Measurements from ENCODE around the gene GET3.
"Not testable (repeated sequence)": the region's sequence is repeated elsewhere in the genome, so short reads cannot be mapped to it uniquely, and the experiment has no call there.

Gene GET3

GRCh38 chr19:12736995-12737834 lies at the start of gene GET3:
TSS of gene GET3 (plus strand) at chr19:12737497. CDS start at chr19:12737506, 9 bp downstream.
- DNase-seq: peak; percentile 54 to 98 (median 90)

GRCh38 chr19:12689012-12689411 lies 48.3 kb upstream of the GET3 start:
- no peak for DNase-seq

- DNase-seq: no peak
These were observed 47.6 kb upstream of the GET3 start for GRCh38 chr19:12689581-12690216.

GRCh38 chr19:12692960-12693359 lies 44.3 kb upstream of the GET3 start:
- DNase-seq: no peak

GRCh38 chr19:12694641-12695040 lies 42.7 kb upstream of the GET3 start:
- DNase-seq: no peak

- DNase-seq: no peak
These were observed 42.2 kb upstream of the GET3 start for GRCh38 chr19:12695096-12695495.

GRCh38 chr19:12695514-12695913 lies 41.8 kb upstream of the GET3 start:
- DNase-seq: no peak

- DNase-seq: no peak
These were observed 41.3 kb upstream of the GET3 start for GRCh38 chr19:12695997-12696365.

- DNase-seq: peak; percentile 72 to 100 (median 92)
These were observed 40.6 kb upstream of the GET3 start, which contains the start of gene FBXW9 for GRCh38 chr19:12696366-12697335. TSS of gene FBXW9 (minus strand) at chr19:12696631. CDS start at chr19:12696581, 50 bp downstream.

GRCh38 chr19:12697425-12697824 lies 39.9 kb upstream of the GET3 start:
- DNase-seq: not testable (repeated sequence)

- no peak for DNase-seq
These were observed 39.2 kb upstream of the GET3 start for GRCh38 chr19:12698138-12698537.

- no peak for DNase-seq
These were observed 35.6 kb upstream of the GET3 start for GRCh38 chr19:12701596-12702282.

GRCh38 chr19:12703046-12703445 lies 34.3 kb upstream of the GET3 start:
- DNase-seq: no peak

- DNase-seq: no peak
These were observed 32.1 kb upstream of the GET3 start for GRCh38 chr19:12705169-12705568.

GRCh38 chr19:12705654-12706331 lies 31.5 kb upstream of the GET3 start:
- DNase-seq: no peak

- DNase-seq: no peak
These were observed 31.0 kb upstream of the GET3 start for GRCh38 chr19:12706332-12706718.

GRCh38 chr19:12708641-12709040 lies 28.7 kb upstream of the GET3 start:
- DNase-seq: no peak

- no peak for DNase-seq
These were observed 26.1 kb upstream of the GET3 start for GRCh38 chr19:12711187-12711586.

GRCh38 chr19:12712077-12712476 lies 25.2 kb upstream of the GET3 start:
- peak in 1 of 58 donors; percentile 39 for DNase-seq

- not testable (repeated sequence) for DNase-seq
These were observed 24.0 kb upstream of the GET3 start for GRCh38 chr19:12713304-12713703.
